ENCODE data around the gene SH3BGRL2. TPM values are rescaled to one million over a fixed set of nuclear protein-coding genes. Genes with fewer than 3 reads are reported as not detected.
"Not testable (repeated sequence)": the region's sequence is repeated elsewhere in the genome, so short reads cannot be mapped to it uniquely, and the experiment has no call there.

Gene SH3BGRL2
- total RNA-seq, 2 experiments from 2014 or later, result 0.12 to 0.42 TPM

DNA sequence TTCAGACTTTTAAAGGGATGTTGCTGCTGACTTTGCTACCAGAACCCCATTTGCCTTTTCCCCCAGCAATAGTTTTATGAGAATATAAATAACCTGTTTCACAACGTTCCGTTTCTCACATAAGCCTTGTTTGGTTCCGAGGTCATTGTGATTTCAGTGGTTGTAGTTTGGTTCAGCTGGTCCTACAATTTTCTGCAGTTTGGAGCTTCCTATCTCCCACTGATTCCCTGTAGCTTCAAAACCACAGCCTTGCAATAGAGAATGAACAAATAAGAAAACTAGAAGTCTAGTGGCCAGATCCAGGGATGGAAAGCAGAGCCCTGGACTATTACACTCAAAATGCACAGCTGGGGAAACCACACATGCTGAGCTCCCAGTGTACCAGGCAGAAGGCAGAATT is 24.1 kb upstream of the SH3BGRL2 start:
- Mint-ChIP-seq H3K27me3 (no peaks in the 10 kb centered on the region), H3K4me3 (no peak overlapping the region), H3K36me3 (no peaks in the 10 kb centered on the region), H3K9me3 (ENCODE audit: low read depth) (no peaks in the 10 kb centered on the region), H3K27ac (no peak overlapping the region), H3K4me1 (no peaks in the 10 kb centered on the region)
- no peak for DNase-seq
- CTCF ChIA-PET, result no interaction called here
- no peak for ATAC-seq

DNA sequence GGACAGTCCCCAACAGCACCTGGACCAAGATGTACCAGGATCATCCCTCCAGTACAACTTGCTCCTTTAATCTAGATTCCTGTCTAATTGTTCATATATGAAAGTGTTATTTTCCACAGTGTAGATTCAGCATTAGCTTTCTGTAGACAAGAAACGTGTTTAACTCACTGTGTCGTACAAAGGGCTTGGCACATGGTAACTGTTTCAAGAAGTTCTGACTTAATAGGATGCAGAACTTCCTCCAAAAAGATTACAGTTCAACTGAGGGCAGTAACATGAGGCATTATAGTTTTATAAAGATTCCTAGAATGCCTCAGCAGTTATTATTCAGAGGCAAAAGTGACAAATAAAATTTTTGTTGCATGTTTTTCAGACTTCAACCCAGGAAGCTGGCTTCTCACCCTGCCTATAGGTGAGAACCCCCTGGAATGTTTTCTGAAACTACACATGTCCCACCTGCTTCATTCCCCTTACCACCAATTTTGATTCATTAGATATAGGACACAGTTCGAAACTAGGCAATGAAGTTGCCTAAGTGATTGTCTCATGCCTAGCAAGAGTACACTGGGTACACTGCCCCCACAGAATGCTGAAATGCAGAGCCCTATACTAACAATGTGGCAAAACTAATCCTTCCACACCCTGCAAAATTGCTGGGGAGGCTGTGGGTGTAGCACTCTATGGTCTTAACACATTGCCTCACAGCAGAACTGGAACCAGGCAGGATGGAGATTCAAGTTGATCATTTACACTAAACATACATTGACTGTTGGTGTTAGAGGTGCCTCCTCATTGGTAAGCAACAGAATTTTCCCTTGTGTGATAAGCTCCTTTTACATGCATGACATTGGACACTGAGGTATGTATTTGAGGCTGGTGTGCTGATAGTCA is 22.6 kb upstream of the SH3BGRL2 start:
- H3K36me3 Mint-ChIP-seq, result no peaks in the 10 kb centered on the region
- DNase-seq, result no peak
- no peaks in the 10 kb centered on the region for H3K4me1 Mint-ChIP-seq
- H3K27me3 Mint-ChIP-seq, result no peaks in the 10 kb centered on the region
- no peaks in the 10 kb centered on the region for H3K9me3 Mint-ChIP-seq (ENCODE audit: low read depth)
- H3K27ac Mint-ChIP-seq, result no peak overlapping the region
- CTCF ChIA-PET, result no interaction called here
- no peak overlapping the region for H3K4me3 Mint-ChIP-seq
- no peak for ATAC-seq

DNA sequence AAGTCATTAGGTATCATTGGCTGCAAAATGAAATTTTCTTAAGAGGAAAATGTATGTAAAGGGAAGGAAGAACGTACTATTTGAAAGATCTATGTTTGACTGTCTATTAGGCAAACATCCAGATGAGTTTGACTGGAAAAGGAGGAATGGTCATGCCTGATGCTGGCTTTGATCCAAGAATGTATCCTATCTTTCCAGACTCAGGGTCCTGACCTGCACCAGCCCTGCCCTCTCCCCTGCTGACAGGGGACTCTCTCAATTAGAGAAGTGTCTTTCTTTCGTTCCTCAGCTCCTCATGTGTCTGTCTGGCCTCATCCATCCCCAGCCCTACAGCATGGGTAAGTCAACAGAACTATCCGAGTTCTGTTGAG is 21.9 kb upstream of the SH3BGRL2 start:
- no peak overlapping the region for H3K4me3 Mint-ChIP-seq
- H3K27ac Mint-ChIP-seq, result no peak overlapping the region
- CTCF ChIA-PET, result no interaction called here
- H3K9me3 Mint-ChIP-seq (ENCODE audit: low read depth), result no peaks in the 10 kb centered on the region
- DNase-seq (no peak), ATAC-seq (no peak)
- H3K36me3 Mint-ChIP-seq, result no peaks in the 10 kb centered on the region
- H3K27me3 Mint-ChIP-seq, result no peaks in the 10 kb centered on the region
- no peaks in the 10 kb centered on the region for H3K4me1 Mint-ChIP-seq

DNA sequence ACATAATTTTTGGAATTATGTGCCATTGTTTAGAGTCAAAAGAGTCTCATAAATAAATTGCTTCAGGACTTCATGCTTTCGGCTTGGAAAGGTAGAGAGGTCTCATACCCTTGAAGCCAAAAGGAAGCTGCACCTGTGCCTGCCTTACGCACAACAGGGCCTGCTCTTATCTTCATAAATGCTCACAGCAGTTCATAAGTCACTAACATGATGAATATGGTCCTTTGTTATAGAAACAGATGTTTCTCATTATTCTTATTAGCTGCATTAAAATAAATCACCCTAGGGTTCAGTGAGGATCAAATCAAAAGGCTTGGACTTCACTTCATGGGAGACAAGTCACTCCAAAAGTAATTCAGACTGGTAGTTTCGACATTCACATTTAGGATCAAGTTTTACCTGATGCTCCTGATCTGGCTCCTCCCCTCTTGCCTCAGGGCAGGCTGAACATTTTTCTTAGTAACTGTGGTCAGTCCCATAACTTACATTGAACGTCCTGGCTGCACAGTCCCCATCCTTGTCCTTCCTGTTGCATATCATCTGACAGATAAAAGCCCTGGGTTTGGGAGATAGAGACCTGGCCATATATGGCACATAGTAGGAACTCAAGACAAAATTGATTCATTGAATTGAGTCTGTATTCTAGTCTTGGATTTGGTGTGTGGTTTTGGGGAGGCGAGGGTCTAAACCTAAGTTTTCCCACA is 20.7 kb upstream of the SH3BGRL2 start:
- no peak for ATAC-seq
- Mint-ChIP-seq H3K36me3 (no peaks in the 10 kb centered on the region), H3K27me3 (no peaks in the 10 kb centered on the region), H3K9me3 (ENCODE audit: low read depth) (no peaks in the 10 kb centered on the region), H3K4me1 (no peaks in the 10 kb centered on the region), H3K27ac (no peak overlapping the region), H3K4me3 (no peak overlapping the region)
- DNase-seq, result no peak
- CTCF ChIA-PET, result interaction anchor here (0.7 kb wide), 1 partner anchor 254 kb away, joined by 4 read pairs; no protein-coding TSS in a partner anchor

DNA sequence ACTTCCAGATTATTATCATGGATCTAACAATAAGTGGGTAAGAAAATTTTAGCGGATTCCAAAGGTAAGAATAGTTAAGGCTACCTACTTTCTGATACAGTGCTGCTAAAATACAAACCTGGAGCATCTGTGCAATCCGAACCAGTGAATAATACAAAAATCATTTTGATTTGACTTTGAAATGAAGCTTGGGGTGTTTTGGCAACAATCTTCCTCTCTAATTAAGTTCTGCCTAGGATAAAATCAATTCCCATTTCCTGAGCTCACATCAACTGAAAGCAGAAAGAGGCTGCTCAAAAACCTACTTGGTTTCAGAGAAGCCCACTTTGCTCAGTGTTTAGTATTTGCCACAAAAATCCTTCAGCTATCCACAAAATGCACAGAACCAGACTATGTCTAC is 18.7 kb upstream of the SH3BGRL2 start:
- DNase-seq (no peak), ATAC-seq (no peak)
- no peak overlapping the region for H3K4me3 Mint-ChIP-seq
- H3K27ac Mint-ChIP-seq, result no peak overlapping the region
- H3K27me3 Mint-ChIP-seq, result peaks cover 5% of the 10 kb centered on the region
- CTCF ChIA-PET, result no interaction called here
- no peaks in the 10 kb centered on the region for H3K36me3 Mint-ChIP-seq
- H3K9me3 Mint-ChIP-seq (ENCODE audit: low read depth), result no peaks in the 10 kb centered on the region
- no peaks in the 10 kb centered on the region for H3K4me1 Mint-ChIP-seq

DNA sequence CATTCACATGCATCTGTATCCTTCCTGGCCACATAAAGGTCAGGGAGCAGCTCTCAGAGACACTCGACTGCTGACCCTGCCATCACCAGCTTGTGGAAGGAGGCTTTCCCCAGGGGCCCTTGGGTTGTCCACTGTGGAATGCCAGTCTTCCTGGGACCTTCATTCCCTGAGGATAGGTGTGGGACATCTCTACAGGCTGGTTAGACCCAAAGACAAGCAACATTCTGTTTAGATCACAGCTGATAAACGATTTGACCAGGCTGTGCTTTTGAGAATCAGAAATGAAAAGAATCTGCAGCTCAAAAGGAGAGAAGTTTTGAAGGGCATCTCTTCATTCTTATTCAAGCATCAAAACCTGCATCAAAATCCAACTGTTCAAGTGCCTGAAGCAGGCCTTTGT is 18.2 kb upstream of the SH3BGRL2 start:
- Mint-ChIP-seq H3K27ac (no peak overlapping the region), H3K4me1 (no peaks in the 10 kb centered on the region), H3K9me3 (ENCODE audit: low read depth) (no peaks in the 10 kb centered on the region), H3K27me3 (peaks cover 7% of the 10 kb centered on the region), H3K4me3 (no peak overlapping the region), H3K36me3 (no peaks in the 10 kb centered on the region)
- CTCF ChIA-PET, result interaction anchor here (1.2 kb wide), 1 partner anchor 257 kb away, joined by 3 read pairs; no protein-coding TSS in a partner anchor
- DNase-seq (no peak), ATAC-seq (no peak)

DNA sequence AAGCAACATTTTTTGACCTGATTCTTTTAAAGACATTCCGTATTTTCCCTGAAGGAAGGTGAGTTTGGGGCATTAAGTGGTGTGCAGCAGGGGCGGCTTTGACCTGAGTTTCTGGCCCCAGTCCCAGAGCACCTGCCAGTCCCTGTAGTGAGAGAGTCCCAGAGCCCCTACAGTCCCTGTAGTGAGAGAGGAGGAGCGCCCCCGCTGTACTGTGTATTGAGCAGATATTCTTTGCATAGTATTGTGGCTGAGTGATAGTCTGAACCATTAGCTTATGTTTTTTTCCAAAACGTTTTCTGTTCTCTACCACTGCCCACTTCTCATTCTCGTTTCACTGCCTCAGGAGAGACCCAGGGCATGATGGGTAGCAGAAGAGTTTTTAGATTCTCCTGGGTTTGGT is 17.2 kb upstream of the SH3BGRL2 start:
- no peaks in the 10 kb centered on the region for H3K4me1 Mint-ChIP-seq
- CTCF ChIA-PET, result interaction anchor here (1.2 kb wide), 1 partner anchor 256 kb away, joined by 3 read pairs; no protein-coding TSS in a partner anchor
- no peak overlapping the region for H3K4me3 Mint-ChIP-seq
- ATAC-seq (no peak), DNase-seq (no peak)
- peaks cover 7% of the 10 kb centered on the region for H3K27me3 Mint-ChIP-seq
- H3K36me3 Mint-ChIP-seq, result no peaks in the 10 kb centered on the region
- H3K27ac Mint-ChIP-seq, result no peak overlapping the region
- H3K9me3 Mint-ChIP-seq (ENCODE audit: low read depth), result no peaks in the 10 kb centered on the region

DNA sequence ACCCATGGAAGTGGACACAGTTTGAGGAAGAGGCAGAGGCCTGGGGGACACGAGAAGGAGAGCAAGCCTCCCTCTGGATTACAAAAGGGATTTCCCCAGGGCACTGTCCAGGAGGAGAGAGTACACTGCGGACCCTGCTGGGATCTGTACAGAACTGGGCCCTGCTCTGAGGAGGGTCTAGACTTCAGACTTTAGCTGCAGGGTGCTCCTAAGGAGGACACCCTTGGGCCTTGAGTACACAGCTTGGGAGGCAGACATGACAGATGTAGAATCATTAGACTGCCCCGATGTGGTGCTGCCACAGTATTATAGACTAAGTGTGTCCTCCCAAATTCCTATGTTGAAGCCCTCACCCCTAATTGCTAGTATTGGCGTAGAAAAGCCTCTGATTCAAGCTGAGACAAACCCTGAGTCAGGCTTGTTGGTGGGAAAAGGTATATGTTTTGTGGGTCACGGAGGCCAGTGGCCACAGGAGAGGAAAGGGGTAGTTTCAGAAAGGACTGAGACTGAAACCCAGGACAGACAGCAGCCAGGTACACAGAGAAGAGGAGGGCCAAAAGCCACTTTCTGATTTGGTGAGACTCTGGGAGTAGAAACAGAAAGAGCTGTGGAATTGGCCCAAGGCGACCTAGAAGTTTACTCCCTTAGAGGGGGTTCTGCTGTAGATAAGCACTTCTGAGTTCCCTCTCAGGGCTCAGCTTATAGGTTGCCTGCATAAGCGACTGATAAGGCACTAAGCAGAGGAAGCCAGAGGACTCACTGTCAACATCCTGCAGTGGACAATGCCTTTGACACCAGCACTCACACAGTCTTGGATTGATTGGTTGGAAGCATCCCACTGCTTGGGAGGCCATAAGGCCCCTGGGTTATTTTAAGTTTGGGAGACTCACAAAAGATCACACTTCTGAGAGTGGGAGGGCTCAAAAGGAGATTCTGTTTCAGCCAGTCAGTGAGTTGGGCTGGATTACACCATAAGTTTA is 16.5 kb upstream of the SH3BGRL2 start:
- ATAC-seq, result no peak
- peaks cover 9% of the 10 kb centered on the region for H3K27me3 Mint-ChIP-seq
- DNase-seq, result no peak
- H3K36me3 Mint-ChIP-seq, result no peaks in the 10 kb centered on the region
- H3K9me3 Mint-ChIP-seq (ENCODE audit: low read depth), result no peaks in the 10 kb centered on the region
- H3K4me3 Mint-ChIP-seq, result no peak overlapping the region
- no peak overlapping the region for H3K27ac Mint-ChIP-seq
- CTCF ChIA-PET, result interaction anchor here (1.2 kb wide), 1 partner anchor 255 kb away, joined by 3 read pairs; no protein-coding TSS in a partner anchor
- H3K4me1 Mint-ChIP-seq, result no peaks in the 10 kb centered on the region

DNA sequence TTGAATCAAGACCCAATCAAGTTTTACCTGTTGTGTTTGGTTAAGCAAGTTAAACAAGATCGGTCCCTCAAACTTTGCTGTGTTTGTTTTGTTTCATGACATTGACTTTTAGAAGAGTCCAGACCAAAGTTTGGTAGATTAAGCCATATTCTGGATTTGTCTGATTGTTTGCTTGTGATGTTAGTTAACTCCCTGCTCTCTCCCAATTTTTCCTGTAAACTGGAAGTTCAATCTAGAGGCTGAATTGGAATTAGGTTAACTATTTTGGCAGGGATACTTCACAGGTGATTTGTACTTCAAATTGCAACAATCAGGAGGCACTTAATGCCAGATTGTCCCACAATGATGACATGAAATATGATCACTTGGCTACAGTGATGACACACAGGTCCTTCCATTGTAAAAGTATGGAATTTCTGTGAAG is 13.6 kb upstream of the SH3BGRL2 start:
- Mint-ChIP-seq H3K4me3 (no peak overlapping the region), H3K27me3 (peaks cover 17% of the 10 kb centered on the region), H3K9me3 (ENCODE audit: low read depth) (no peaks in the 10 kb centered on the region), H3K36me3 (no peaks in the 10 kb centered on the region), H3K27ac (no peak overlapping the region), H3K4me1 (no peaks in the 10 kb centered on the region)
- ATAC-seq (no peak), DNase-seq (no peak)
- CTCF ChIA-PET, result no interaction called here

DNA sequence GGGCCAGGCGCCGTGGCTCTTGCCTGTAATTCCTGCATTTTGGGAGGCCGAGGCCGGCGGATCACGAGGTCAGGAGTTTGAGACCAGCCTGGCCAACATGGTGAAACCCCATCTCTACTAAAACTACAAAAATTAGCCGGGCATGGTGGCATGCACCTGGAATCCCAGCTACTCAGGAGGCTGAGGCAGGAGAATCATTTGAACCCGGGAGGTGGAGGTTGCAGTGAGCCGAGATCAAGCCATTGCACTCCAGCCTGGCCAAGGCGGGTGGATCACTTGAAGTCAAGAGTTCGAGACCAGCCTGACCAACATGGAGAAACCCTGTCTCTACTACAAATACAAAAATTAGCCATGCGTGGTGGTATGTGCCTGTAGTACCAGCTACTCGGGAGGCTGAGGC is 12.7 kb upstream of the SH3BGRL2 start:
- H3K27ac Mint-ChIP-seq; H3K36me3 Mint-ChIP-seq; ATAC-seq; H3K9me3 Mint-ChIP-seq (ENCODE audit: low read depth); DNase-seq; H3K4me3 Mint-ChIP-seq; CTCF ChIA-PET; H3K4me1 Mint-ChIP-seq: not testable (repeated sequence)
- H3K27me3 Mint-ChIP-seq, result peaks cover 17% of the 10 kb centered on the region

DNA sequence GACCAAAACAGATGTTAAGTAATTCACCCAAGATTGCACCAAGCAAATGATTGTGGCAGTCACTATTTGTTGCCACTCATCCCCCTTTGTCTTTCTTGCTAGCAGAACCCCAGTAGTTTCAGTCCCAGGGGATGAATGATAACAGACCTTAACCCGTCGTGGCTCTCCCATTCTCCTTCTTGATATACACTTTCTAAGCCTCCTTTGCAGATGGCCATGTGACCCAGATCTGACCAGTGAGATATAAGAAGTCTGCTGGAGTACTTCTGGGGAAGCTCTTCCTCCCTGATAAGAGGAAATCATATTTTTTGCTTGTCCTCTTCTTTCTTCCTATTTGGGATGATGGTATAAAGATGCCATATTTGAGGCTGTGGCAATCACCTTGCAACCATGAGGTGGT is 9.6 kb upstream of the SH3BGRL2 start:
- H3K4me1 Mint-ChIP-seq, result no peaks in the 10 kb centered on the region
- H3K27ac Mint-ChIP-seq, result no peak overlapping the region
- H3K9me3 Mint-ChIP-seq (ENCODE audit: low read depth), result no peaks in the 10 kb centered on the region
- H3K4me3 Mint-ChIP-seq, result no peak overlapping the region
- ATAC-seq (no peak), DNase-seq (no peak)
- peaks cover 16% of the 10 kb centered on the region for H3K27me3 Mint-ChIP-seq
- CTCF ChIA-PET, result no interaction called here
- H3K36me3 Mint-ChIP-seq, result no peaks in the 10 kb centered on the region

DNA sequence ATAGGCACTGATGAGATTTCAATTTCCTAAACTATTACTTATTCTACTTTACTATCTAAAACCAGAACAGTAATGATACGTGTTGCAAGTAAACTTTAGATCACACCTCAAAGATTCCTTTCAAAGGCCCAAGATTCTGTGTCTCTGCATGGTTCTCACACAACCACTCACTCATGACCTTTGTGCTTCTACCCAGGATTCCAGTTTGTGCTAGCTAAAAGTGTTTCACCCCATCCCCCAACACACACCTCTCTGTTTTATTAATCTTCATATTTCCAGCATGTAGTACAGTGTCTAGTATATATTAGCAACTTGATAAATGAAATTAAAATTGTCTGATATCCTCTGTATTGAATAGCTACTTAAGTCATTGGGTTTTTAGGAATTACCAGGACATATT is 8.8 kb upstream of the SH3BGRL2 start:
- no peaks in the 10 kb centered on the region for H3K4me1 Mint-ChIP-seq
- CTCF ChIA-PET, result no interaction called here
- H3K4me3 Mint-ChIP-seq, result no peak overlapping the region
- no peaks in the 10 kb centered on the region for H3K9me3 Mint-ChIP-seq (ENCODE audit: low read depth)
- ATAC-seq (no peak), DNase-seq (no peak)
- H3K27ac Mint-ChIP-seq, result no peak overlapping the region
- H3K36me3 Mint-ChIP-seq, result no peaks in the 10 kb centered on the region
- peaks cover 13% of the 10 kb centered on the region for H3K27me3 Mint-ChIP-seq

DNA sequence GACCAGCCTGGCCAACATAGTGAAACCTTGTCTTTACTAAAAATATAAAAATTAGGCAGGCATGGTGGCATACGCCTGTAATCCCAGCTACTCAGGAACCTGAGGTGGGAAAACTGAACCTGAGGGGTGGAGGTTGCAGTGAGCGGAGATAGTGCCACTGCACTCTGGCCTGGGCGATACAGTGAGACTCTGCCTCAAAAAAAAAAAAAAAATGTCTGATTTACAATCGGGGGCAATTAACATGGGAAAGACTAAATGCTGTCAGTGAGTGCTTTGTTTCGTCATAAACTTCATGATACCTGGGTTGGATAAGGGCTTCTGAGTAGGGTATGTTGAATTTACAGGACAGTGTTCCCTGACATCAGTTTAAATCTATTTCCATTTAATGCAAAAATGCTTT is 8.0 kb upstream of the SH3BGRL2 start:
- Mint-ChIP-seq H3K27ac (no peak overlapping the region), H3K27me3 (peaks cover 10% of the 10 kb centered on the region), H3K9me3 (ENCODE audit: low read depth) (no peaks in the 10 kb centered on the region), H3K4me1 (no peaks in the 10 kb centered on the region), H3K4me3 (no peak overlapping the region), H3K36me3 (no peaks in the 10 kb centered on the region)
- ATAC-seq (no peak), DNase-seq (no peak)
- CTCF ChIA-PET, result no interaction called here

All from activated CD8-positive, alpha-beta memory T cell treated with anti-CD3 and anti-CD28 coated beads, Interleukin-2, amount 10 ng/mL, durations not matched to agents 7 days and 5 days (primary cell).